IPS-NIHi7 (cell line): ENCODE measurements around the gene RDX.
A peak's percentile ranks its signal among the peaks of the same experiment; 100 is the strongest.
"Not testable (repeated sequence)": the region's sequence is repeated elsewhere in the genome, so short reads cannot be mapped to it uniquely, and the experiment has no call there.

Experiments used
- DNase-seq: peaks from one replicate; pipeline ENCODE4 v3.0.0; 2012; ENCODE audit warnings: mixed read lengths; ENCODE audit errors: extremely low spot score

Gene RDX

GRCh38 chr11:110200241-110200640 lies 96.2 kb downstream of the RDX start:
- DNase-seq = no peak

- no peak for DNase-seq
Measured at GRCh38 chr11:110199184-110199981, 97.0 kb downstream of the RDX start.

DNA sequence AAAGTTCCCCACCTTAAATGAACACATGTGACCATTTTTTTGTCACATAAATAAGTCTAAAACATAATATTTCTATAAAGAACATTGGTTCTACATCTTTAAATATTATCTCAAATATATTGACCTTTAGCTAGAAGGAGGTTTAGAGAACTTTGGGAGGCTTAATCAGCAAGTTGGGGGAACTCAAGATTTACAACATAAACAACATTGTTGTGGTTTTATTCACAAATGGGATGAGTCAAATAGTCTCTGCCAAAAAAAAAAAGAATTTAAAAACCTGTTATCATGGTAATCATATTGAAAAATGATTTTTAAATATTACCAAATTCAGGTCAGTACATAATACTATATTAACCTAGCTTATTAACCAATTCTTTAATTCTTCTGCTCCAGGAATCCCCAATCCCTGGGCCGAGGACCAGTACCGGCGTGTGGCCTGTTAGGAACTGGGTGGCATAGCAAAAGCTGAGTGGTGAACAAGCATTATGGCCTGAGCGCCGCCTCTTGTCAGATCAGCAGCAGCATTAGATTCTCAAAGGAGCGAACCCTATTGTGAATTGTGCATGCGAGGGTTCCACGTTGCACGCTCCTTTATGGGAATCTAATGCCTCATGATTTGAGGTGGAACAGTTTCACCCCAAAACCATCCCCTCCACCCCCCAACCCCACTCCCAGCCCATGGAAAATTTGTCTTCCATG lies 98.2 kb downstream of the RDX start:
- DNase-seq = no peak

DNA sequence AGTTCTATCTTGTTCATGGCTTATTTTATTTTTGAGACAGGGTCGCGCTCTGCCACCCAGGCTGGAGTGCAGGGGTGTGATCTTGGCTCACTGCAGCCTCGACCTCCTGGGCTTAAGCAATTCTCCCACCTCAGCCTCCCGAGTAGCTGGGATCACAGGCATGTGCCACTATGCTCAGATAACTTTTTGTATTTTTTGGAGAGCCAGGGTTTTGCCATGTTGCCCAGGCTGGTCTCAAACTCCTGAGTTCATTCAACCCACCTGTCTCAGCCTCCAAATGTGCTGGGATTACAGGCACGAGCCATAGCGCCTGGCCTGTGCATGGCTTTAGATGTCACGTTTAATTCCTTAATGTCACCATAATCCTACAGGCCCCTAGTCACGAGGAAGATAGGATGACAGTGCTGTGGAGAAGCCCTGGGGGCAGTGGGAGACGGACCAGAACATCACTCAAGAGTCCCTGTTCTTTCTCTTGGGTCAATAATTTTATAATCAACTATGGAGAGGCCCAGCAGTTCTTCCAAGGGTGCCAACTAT lies 99.5 kb downstream of the RDX start:
- DNase-seq = no peak

DNA sequence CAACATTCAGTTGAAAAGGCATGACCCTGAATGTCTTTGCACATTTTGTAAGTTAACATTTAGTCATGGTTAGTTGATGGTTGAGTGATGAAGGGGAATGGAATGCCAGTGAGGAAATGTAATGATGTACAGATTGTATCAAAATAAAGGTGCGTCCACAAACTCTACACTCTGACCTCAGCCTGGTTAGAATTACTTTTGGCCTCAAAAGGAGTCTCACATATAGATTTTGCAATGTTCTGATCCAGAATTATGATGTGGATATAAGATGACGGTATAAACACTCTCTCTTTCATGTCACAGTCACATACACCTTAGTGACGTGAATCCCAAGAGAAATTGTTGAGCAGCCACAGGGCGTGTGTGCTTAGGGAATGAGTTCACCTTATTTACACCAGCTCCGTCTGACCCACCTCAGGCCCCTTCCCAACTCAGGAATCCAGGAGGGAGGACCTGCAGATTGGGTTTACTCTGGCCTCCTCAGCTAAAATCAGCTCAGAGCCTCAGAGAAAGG lies 100.1 kb downstream of the RDX start:
- no peak for DNase-seq

- DNase-seq = not testable (repeated sequence)
Measured at GRCh38 chr11:110194211-110194766, 102.1 kb downstream of the RDX start.

DNA sequence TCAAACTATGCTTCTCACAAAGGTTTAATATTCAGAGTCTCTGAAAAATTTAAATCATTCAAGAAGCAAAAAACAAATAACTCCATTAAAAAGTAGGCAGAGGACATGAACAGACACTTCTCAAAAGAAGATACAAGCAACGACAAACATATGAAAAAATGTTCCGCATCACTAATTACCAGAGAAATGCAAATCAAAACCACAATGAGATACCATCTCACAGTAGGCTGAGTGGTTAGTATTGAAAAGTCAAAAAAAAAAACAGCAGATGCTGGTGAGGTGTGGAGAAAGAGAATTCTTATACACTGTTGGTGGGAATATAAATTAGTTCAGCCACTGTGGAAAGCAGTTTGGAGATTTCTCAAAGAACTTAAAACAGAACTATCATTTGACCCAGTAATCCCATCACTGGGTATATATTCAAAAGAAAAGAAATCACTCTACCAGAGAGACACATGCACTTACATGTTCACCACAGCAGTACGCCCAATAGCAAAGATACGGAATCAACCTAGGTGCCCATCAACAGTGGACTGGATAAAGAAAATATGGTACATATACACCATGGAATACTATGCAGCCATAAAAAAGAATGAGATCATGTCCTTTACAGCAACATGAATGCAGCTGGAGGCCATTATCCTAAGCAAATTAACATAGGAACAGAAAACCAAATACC lies 103.7 kb downstream of the RDX start:
- DNase-seq = not testable (repeated sequence)

- DNase-seq = no peak
Measured at GRCh38 chr11:110190885-110191284, 105.5 kb downstream of the RDX start.

DNA sequence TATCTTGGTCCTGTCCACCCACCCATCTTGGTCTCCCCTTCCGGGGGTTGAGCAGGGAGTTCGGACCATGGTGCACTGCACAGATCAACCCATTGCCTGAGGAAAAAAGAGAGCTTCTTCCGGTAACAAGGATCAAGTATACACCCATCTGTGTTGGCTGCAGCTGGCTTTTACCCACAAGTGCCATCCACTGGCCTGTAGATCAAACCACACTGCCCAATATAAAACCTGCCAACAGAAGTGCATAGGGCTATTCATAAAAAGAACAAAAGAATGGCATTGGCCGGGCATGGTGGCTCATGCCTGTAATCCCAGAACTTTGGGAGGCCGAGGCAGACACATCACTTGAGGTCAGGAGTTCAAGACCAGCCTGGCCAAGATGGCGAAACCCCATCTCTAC lies 108.7 kb downstream of the RDX start:
- DNase-seq = no peak

DNA sequence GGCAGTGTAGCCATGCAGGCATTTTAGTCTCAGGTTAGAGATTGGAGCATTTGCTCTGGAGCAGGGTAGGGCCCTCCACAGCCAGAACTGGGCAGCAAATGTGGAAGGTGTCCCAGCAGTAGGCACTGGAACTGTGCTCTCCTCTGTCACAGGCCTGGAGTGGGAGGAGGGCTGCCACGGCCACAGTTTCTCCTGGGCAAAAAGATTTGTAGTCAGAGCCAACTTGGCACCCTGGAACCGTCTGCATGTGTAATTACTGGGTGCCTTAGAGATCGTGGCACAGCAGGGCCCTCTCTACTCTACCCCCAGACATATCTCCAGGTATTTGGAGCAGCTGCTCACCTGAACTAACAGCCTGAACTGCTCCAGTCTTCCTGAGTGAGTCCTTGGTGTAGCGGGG lies 109.5 kb downstream of the RDX start:
- DNase-seq = no peak

DNA sequence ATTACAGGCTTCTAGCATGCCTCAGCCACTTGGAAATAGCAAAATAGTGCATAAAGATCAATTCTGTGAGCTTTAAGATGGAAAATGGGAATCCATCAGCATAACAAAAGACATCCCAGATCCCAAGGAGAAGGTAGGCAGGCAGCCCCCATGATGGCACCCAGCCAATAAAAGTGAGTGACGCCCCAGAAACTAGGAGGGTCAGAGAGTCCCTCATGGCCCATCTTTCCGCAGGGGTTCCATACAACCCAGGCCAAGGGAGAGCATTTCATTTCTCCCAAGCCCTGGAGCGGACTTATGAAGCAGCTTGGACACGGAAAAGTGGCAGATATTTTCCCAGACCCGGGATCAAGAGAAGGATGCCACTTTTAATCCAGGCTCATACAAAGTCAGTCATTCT lies 110.0 kb downstream of the RDX start:
- no peak for DNase-seq

DNA sequence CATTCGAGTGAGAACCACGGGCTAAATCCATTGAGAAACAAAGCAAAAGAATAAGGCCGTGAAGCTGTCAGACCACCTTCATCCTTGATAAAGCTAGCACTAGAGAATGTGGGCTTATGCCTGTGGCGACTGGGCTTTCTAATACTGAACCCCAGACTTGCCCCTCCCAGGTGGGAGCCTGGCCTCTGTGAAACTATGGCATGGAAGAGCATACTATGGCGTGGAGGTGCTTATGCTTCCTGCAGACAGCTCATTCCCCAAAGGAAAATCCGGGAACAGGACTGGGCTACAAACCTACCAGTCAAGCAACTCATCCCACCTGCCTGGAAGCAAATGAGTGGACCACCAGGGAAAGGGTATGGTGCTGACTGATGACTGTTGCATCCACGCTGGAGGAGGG lies 110.8 kb downstream of the RDX start:
- no peak for DNase-seq

DNA sequence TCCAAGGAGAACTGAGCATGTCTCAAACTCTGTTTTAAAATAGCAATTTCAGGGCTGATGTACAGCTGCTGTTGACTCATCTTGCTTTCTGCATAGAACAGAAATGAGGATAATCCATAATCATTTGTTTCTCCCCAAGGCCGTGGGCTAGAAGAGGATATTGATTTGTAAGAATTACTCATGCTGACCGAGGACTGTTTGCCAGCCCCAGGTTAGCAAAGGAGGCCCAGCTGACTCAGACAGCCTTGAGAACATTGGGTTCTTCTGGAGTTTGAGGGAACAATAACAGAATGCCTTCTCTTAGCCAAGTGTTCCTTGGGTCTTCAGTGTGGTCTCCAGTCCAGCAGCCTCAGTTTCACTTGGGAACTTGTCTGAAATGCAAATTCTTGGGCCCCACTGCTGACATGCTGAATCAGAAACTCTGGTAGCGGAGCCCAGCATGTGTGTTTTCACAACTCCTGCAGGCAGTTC lies 111.3 kb downstream of the RDX start:
- DNase-seq = no peak

DNA sequence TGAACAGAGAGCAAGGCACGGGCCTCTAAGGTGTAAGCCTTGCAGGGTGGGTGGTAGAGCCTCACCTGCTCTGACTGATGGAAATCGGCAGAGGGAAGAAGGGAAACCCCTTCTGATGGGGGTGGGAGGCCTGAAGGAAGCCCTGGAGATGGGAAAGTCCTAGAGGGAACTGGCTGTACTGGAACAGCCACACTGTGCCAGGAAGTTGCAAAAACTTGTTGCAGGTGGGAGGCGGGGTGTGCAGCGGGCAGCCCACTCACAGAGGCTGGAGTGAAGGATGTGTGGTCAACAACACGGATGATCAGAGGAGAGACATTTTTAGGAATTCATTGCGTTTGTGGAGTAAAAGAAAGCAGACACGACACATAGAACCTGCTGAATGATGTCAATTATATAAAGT lies 112.0 kb downstream of the RDX start:
- no peak for DNase-seq

DNA sequence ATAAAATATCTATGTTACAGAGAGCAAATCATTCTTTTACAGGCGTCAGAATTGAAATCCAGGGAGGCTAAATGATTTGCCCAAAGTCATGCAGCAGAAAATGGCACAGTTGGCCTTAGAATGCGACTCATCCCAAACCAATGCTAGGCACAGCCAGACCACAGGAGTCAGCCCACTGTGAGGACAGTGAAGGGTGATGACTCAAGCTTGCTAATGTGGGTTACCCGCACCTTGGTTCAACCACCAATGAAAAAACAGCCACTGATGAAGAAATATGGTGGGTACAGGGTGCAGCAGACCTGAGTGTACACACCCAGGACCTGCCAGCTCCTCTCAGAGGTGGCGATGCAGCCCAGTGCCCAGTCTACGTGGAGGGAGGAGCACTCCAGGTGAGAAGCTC lies 113.5 kb downstream of the RDX start:
- DNase-seq = no peak

DNA sequence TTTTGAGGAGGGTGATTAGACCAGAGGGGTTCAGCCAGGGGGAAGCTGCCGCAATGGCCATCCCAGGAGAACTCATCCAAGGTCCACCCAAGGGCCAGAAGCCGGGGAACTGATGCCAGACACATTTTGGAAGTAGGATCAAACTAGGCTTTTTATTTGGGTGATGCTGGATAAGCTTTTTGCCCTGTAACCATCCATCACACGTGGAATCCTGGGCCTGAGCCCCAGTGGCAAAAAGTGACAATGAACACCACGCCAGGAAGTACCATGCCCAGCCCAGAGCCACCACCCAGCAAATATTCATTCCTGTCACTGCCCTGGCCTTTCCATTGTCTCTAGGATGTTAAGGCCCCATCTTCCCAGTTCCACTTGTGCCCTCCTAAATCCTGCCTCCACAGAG lies 117.3 kb downstream of the RDX start:
- DNase-seq = no peak

DNA sequence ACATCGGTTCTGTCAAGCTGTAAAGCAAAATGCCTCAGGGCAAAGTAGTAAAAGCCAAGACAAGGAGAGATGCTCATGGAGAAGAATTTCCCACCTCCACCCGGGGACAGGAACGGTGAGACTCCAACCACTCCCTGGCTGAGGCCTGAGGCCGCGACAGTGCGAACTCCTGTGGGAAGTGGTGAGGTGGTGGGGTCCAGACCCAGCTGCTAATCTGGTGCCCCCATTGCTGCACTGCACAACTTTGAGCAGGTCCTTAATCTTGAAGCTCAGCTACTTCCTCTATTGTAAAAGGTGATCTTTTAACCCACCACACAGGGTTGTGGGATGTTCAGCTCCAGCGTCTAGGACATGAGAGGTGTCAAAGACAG lies 119.3 kb downstream of the RDX start:
- DNase-seq = no peak

GRCh38 chr11:110176366-110177085 lies 119.9 kb downstream of the RDX start:
- peak; percentile 44 for DNase-seq

DNA sequence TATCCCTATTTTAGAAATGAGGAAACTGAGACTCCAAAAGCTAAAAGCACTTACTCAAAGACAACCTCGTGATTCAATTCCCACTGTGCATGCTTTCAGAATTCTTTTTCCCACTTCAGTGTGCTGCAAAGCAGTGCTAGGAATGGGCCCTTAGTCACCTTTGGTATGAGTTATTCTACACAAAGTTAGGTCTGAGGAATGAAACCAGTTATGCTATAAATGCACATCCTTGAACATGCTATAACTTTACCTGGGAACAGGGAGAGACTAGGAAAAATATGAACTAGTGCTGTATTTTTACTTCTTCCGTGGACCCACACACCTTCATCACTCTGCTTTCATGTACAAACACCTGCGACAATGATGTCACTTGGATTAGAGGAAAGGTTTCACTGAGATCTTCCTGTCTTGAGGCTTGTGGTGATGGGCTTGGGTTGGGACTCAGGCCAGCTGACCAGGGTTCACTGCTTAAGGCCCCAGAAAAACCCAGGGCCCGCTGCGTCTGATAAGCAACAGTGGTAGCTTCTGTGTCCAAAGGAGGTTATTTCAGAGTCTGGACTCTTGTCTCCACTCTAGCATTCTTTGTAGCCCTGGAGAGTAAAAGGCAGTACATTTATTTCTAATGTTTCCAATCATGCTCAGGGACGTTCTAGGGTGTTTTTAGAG lies 121.6 kb downstream of the RDX start:
- DNase-seq = no peak

GRCh38 chr11:110173811-110174644 lies 122.4 kb downstream of the RDX start:
- DNase-seq = peak; percentile 81
